H1 (cell line): ENCODE data around the gene PPP1R3E.

Source experiments
- CTCF ChIP-seq, 3 experiments: IDR thresholded peaks; 1 replicate in 2 of 3; 2 replicates in 1 of 3; pipeline versions ENCODE4 v1.5.1 to v1.6.1; 2011; ENCODE audit warnings: low read length in 3 of 3, mild to moderate bottlenecking in 3 of 3, inconsistent platforms in 2 of 3, low read depth in 1 of 3, moderate library complexity in 1 of 3; ENCODE audit not compliant: insufficient read depth in 1 of 3; ENCODE audit errors: control extremely low read depth in 1 of 3
- E2F6 ChIP-seq: IDR thresholded peaks from 2 replicates; pipeline ENCODE4 v1.6.1; 2012; ENCODE audit warnings: inconsistent platforms
- EP300 ChIP-seq, 2 experiments: IDR thresholded peaks; 1 replicate in 1 of 2; 2 replicates in 1 of 2; pipeline ENCODE4 v1.6.1; 2011 to 2012; ENCODE audit warnings: low read depth in 2 of 2, low read length in 2 of 2, mild to moderate bottlenecking in 2 of 2, borderline replicate concordance in 1 of 2, inconsistent platforms in 1 of 2, moderate library complexity in 1 of 2
- NANOG ChIP-seq: IDR thresholded peaks from 2 replicates; pipeline ENCODE4 v1.6.1; 2011; ENCODE audit warnings: low read length, low read depth, mild to moderate bottlenecking, inconsistent platforms; ENCODE audit not compliant: insufficient read depth, poor library complexity, severe bottlenecking
- POLR2A ChIP-seq, 2 experiments: IDR thresholded peaks; 1 replicate in 1 of 2; 2 replicates in 1 of 2; pipeline ENCODE4 v1.6.1; 2011; ENCODE audit warnings: low read depth in 2 of 2, low read length in 2 of 2, mild to moderate bottlenecking in 2 of 2; ENCODE audit errors: control extremely low read depth in 1 of 2
- SIRT6 ChIP-seq: IDR thresholded peaks from one replicate; pipeline ENCODE4 v1.7.1; 2012; ENCODE audit warnings: low read length, inconsistent platforms
- TAF7 ChIP-seq: optimal IDR thresholded peaks from 2 replicates; pipeline ENCODE3; 2011; ENCODE audit warnings: low read depth, mild to moderate bottlenecking, inconsistent platforms, low read length, moderate library complexity, borderline replicate concordance

- TF ChIP-seq EP300 (IDR thresholded peaks at IDR 0.05; ENCODE audit: borderline replicate concordance in 1 of 2, low read depth in 2 of 2, low read length in 2 of 2) (no peak), CTCF (IDR thresholded peaks at IDR 0.05; ENCODE audit: control extremely low read depth in 1 of 3, insufficient read depth in 1 of 3, low read depth in 1 of 3, low read length in 3 of 3) (peak; percentile 26 to 39 (median 32); a peak in 3 of 4 replicates), E2F6 (peak; percentile 60), POLR2A (IDR thresholded peaks at IDR 0.05; ENCODE audit: control extremely low read depth in 1 of 2, low read depth in 2 of 2, low read length in 2 of 2) (no peak), TAF7 (no peak), NANOG (no peak), SIRT6 (no peak)
These were observed 49.2 kb upstream of the PPP1R3E start for GRCh38 chr14:23351681-23352505.
